H1 (cell line): ENCODE data around the gene STAM2. TPM values are rescaled to one million over a fixed set of nuclear protein-coding genes. Genes with fewer than 3 reads are reported as not detected.

Experiments used
- CTCF ChIA-PET: fragments of 300-600 bp; sonication (Branson Sonifier 250); formaldehyde crosslinking; loops from one replicate; lab custom pipeline; 2021; ENCODE audit not compliant: partially characterized antibody; lab: Charles Lee
- POLR2A ChIA-PET: fragments of 300-600 bp; sonication (Branson Sonifier 250); formaldehyde crosslinking; loops from one replicate; lab custom pipeline; 2021; ENCODE audit warnings: inconsistent platforms; ENCODE audit not compliant: partially characterized antibody; lab: Charles Lee
- DNase-seq, 2 experiments: peaks; one replicate each; pipeline versions ENCODE4 v3.0.0 to v3.0.0-alpha.2; 2010 to 2022; ENCODE audit warnings: low spot score in 2 of 2, low read depth in 1 of 2, mixed read lengths in 1 of 2
- FAIRE-seq: peaks from 2 replicates; lab custom pipeline; 2011; peaks lifted over from hg19 to GRCh38; lab: Jason Lieb, UNC
- H2AFZ ChIP-seq: 2 replicates; pipeline ENCODE4 v1.8.1; 2012; ENCODE audit warnings: low read length, inconsistent platforms
- H2AK5ac ChIP-seq: 2 replicates; pipeline ENCODE4 v1.6.1; 2013; ENCODE audit warnings: low read depth, low read length
- H2BK120ac ChIP-seq: replicated peaks from 2 replicates; pipeline ENCODE3; 2013; ENCODE audit warnings: low read depth, low read length, inconsistent platforms
- H2BK12ac ChIP-seq: 2 replicates; pipeline ENCODE4 v1.6.1; 2013; ENCODE audit warnings: low read depth, low read length
- H2BK15ac ChIP-seq: 2 replicates; pipeline ENCODE4 v1.6.1; 2013; ENCODE audit warnings: low read length
- H2BK20ac ChIP-seq: 2 replicates; pipeline ENCODE4 v1.6.1; 2013; ENCODE audit warnings: low read length
- H2BK5ac ChIP-seq: 2 replicates; pipeline ENCODE4 v1.6.1; 2013; ENCODE audit warnings: low read depth, low read length
- H3K14ac ChIP-seq: 2 replicates; pipeline ENCODE4 v1.6.1; 2013; ENCODE audit warnings: inconsistent platforms; ENCODE audit not compliant: insufficient read length
- H3K18ac ChIP-seq: 2 replicates; pipeline ENCODE4 v1.6.1; 2013; ENCODE audit warnings: low read length; ENCODE audit errors: extremely low read depth
- H3K23ac ChIP-seq: 2 replicates; pipeline ENCODE4 v1.6.1; 2013; ENCODE audit warnings: inconsistent platforms; ENCODE audit not compliant: insufficient read length
- H3K23me2 ChIP-seq: 2 replicates; pipeline ENCODE4 v1.6.1; 2013; ENCODE audit warnings: low read depth, low read length
- H3K27ac ChIP-seq: 2 replicates; pipeline ENCODE4 v1.6.1; 2011; ENCODE audit warnings: low read depth, low read length, inconsistent platforms
- H3K27me3 ChIP-seq, 4 experiments: replicated peaks in 1 of 4; 1 replicate in 1 of 4; 2 replicates in 3 of 4; pipeline versions ENCODE4 v1.6.1 to v1.8.1; 2011 to 2013; ENCODE audit warnings: low read length in 3 of 4, mild to moderate bottlenecking in 3 of 4, inconsistent platforms in 2 of 4, mixed read lengths in 2 of 4, moderate library complexity in 1 of 4; ENCODE audit not compliant: control insufficient read depth in 3 of 4, insufficient read depth in 3 of 4; ENCODE audit errors: extremely low read depth in 1 of 4
- H3K36me3 ChIP-seq, 4 experiments: 2 replicates each; pipeline versions ENCODE4 v1.6.1 to v1.8.1; 2011 to 2013; ENCODE audit warnings: mild to moderate bottlenecking in 4 of 4, low read length in 3 of 4, moderate library complexity in 2 of 4, control low read depth in 1 of 4, inconsistent platforms in 1 of 4; ENCODE audit not compliant: insufficient read depth in 4 of 4, control insufficient read depth in 2 of 4
- H3K4ac ChIP-seq: replicated peaks from 2 replicates; pipeline ENCODE3; 2013; ENCODE audit warnings: low read length, low read depth, mixed read lengths, inconsistent platforms; ENCODE audit not compliant: insufficient read length
- H3K4me1 ChIP-seq, 4 experiments: replicated peaks in 1 of 4; 1 replicate in 1 of 4; 2 replicates in 3 of 4; pipeline versions ENCODE4 v1.6.1 to v1.8.1; 2011 to 2013; ENCODE audit warnings: low read length in 3 of 4, inconsistent platforms in 2 of 4, mixed read lengths in 1 of 4; ENCODE audit not compliant: insufficient read depth in 4 of 4, control insufficient read depth in 3 of 4
- H3K4me2 ChIP-seq, 2 experiments: 2 replicates each; pipeline versions ENCODE4 v1.6.1 to v1.8.1; 2011 to 2013; ENCODE audit warnings: low read depth in 2 of 2, low read length in 2 of 2, control low read depth in 1 of 2, inconsistent platforms in 1 of 2, mild to moderate bottlenecking in 1 of 2; ENCODE audit not compliant: insufficient read depth in 1 of 2
- H3K4me3 ChIP-seq, 4 experiments: fragments of 200-600, 300-600 bp in 1 of 4; sonication (generic), shearing (Covaris generic), sonication (Bioruptor Twin) in 1 of 4; 2 replicates each; pipeline versions ENCODE4 v1.5.1 to v1.8.1; 2011 to 2016; ENCODE audit warnings: low read length in 4 of 4, low read depth in 3 of 4, control low read depth in 2 of 4, inconsistent platforms in 2 of 4, mild to moderate bottlenecking in 2 of 4, mixed read lengths in 1 of 4, moderate library complexity in 1 of 4; ENCODE audit not compliant: insufficient read depth in 2 of 4; ENCODE audit errors: extremely low read depth in 1 of 4
- H3K56ac ChIP-seq: replicated peaks from 2 replicates; pipeline ENCODE3; 2013; ENCODE audit warnings: low read depth, mild to moderate bottlenecking, mixed read lengths, low read length, inconsistent platforms; ENCODE audit not compliant: insufficient read length
- H3K79me1 ChIP-seq: 2 replicates; pipeline ENCODE4 v1.6.1; 2013; ENCODE audit warnings: low read depth, low read length, control low read depth
- H3K79me2 ChIP-seq, 2 experiments: 2 replicates each; pipeline versions ENCODE4 v1.6.1 to v1.8.1; 2012 to 2013; ENCODE audit warnings: low read length in 2 of 2, mild to moderate bottlenecking in 2 of 2, inconsistent platforms in 1 of 2; ENCODE audit not compliant: insufficient read depth in 2 of 2, control insufficient read depth in 1 of 2
- H3K9ac ChIP-seq, 4 experiments: replicated peaks in 1 of 4; 1 replicate in 1 of 4; 2 replicates in 3 of 4; pipeline versions ENCODE4 v1.6.1 to v1.8.1; 2011 to 2013; ENCODE audit warnings: low read depth in 3 of 4, low read length in 3 of 4, control low read depth in 2 of 4, mild to moderate bottlenecking in 2 of 4, moderate library complexity in 2 of 4, inconsistent platforms in 1 of 4; ENCODE audit errors: extremely low read depth in 1 of 4
- H3K9me3 ChIP-seq, 2 experiments: 2 replicates each; pipeline versions ENCODE4 v1.6.1 to v1.8.1; 2012 to 2013; ENCODE audit warnings: mild to moderate bottlenecking in 2 of 2, moderate library complexity in 2 of 2, control low read depth in 1 of 2, inconsistent platforms in 1 of 2, low read depth in 1 of 2, low read length in 1 of 2, mixed read lengths in 1 of 2; ENCODE audit not compliant: insufficient read depth in 2 of 2
- H4K20me1 ChIP-seq, 2 experiments: replicated peaks in 1 of 2; 2 replicates each; pipeline versions ENCODE3 to v1.8.1; 2011 to 2013; ENCODE audit warnings: inconsistent platforms in 2 of 2, low read length in 2 of 2, mild to moderate bottlenecking in 1 of 2; ENCODE audit not compliant: insufficient read depth in 2 of 2, control insufficient read depth in 1 of 2
- H4K5ac ChIP-seq: 2 replicates; pipeline ENCODE4 v1.6.1; 2013; ENCODE audit warnings: low read length, low read depth, mixed read lengths, inconsistent platforms; ENCODE audit not compliant: insufficient read length
- H4K8ac ChIP-seq: 2 replicates; pipeline ENCODE4 v1.8.0; 2013; ENCODE audit warnings: mild to moderate bottlenecking, moderate library complexity, low read length, inconsistent platforms; ENCODE audit not compliant: insufficient read depth; ENCODE audit errors: extremely low read depth
- H4K91ac ChIP-seq: replicated peaks from 2 replicates; pipeline ENCODE3; 2013; ENCODE audit warnings: low read length, mixed read lengths, inconsistent platforms; ENCODE audit not compliant: insufficient read length
- BCL11A ChIP-seq, 2 experiments: IDR thresholded peaks; one replicate each; pipeline ENCODE4 v1.6.1; 2011; ENCODE audit warnings: low read depth in 2 of 2, low read length in 2 of 2, mild to moderate bottlenecking in 2 of 2
- EGR1 ChIP-seq: IDR thresholded peaks from 2 replicates; pipeline ENCODE4 v1.6.1; 2011; ENCODE audit warnings: low read depth, low read length, borderline replicate concordance
- FOSL1 ChIP-seq: IDR thresholded peaks from 2 replicates; pipeline ENCODE4 v1.6.1; 2011; ENCODE audit warnings: mild to moderate bottlenecking, low read depth, low read length, moderate library complexity; ENCODE audit not compliant: insufficient read depth
- GABPA ChIP-seq: IDR thresholded peaks from 2 replicates; pipeline ENCODE4 v1.6.1; 2011; ENCODE audit warnings: mild to moderate bottlenecking, low read length, moderate library complexity, borderline replicate concordance; ENCODE audit not compliant: insufficient read depth
- JUN ChIP-seq: IDR thresholded peaks from 2 replicates; pipeline ENCODE4 v1.6.1; 2011; ENCODE audit warnings: low read depth, mild to moderate bottlenecking, improper control_type of control experiment, low read length
- POLR2A ChIP-seq, 2 experiments: IDR thresholded peaks; 1 replicate in 1 of 2; 2 replicates in 1 of 2; pipeline ENCODE4 v1.6.1; 2011; ENCODE audit warnings: low read depth in 2 of 2, low read length in 2 of 2, mild to moderate bottlenecking in 2 of 2; ENCODE audit errors: control extremely low read depth in 1 of 2
- SP4 ChIP-seq: IDR thresholded peaks from 2 replicates; pipeline ENCODE4 v1.6.1; 2012; ENCODE audit warnings: low read length, inconsistent platforms
- SUZ12 ChIP-seq: fragments of 200-600 bp; sonication (generic); IDR thresholded peaks from 2 replicates; pipeline ENCODE4 v1.6.1; 2012; ENCODE audit warnings: mild to moderate bottlenecking, inconsistent platforms, low read length, moderate library complexity, mixed read lengths
- TAF7 ChIP-seq: optimal IDR thresholded peaks from 2 replicates; pipeline ENCODE3; 2011; ENCODE audit warnings: low read depth, mild to moderate bottlenecking, inconsistent platforms, low read length, moderate library complexity, borderline replicate concordance
- WGBS, 2 experiments: shearing (Covaris generic) in 1 of 2; methylation state at CpG; one replicate each; pipeline versions ENCODE4 v1.1.6 to v1.1.7; 2013 to 2015; ENCODE audit warnings: low lambda C conversion rate in 2 of 2, mixed read lengths in 2 of 2, inconsistent platforms in 1 of 2, low coverage in 1 of 2, missing lambda C conversion rate in 1 of 2; ENCODE audit not compliant: insufficient replicate concordance in 2 of 2, insufficient coverage in 1 of 2, insufficient read length in 1 of 2; ENCODE audit errors: extremely low coverage in 1 of 2, missing lambda C conversion rate in 1 of 2; 5-methylcytosine and 5-hydroxymethylcytosine counted together
- polyA plus RNA-seq, 7 experiments: library from polyadenylated mRNA; depleted of rRNA in 3 of 7; stranded (reverse) in 5 of 7; unstranded in 2 of 7; fragments of >200 nt in 5 of 7; fragments of 200-250 nt in 2 of 7; gene quantifications; 1 replicate in 5 of 7; 2 replicates in 1 of 7; 4 replicates in 1 of 7; pipeline versions ENCODE4 v1.2.1 to v1.2.3, GENCODE V29; 2011 to 2013; ENCODE audit warnings: missing spikeins in 2 of 7, mixed read lengths in 2 of 7
- total RNA-seq: library from RNA; stranded (reverse); fragmentation: NEBNext Ultra II Directional; extraction: Animal tissue kit (Norgen Biotek cat#: 25700); gene quantifications from 2 replicates; pipeline ENCODE4 v1.2.1, GENCODE V29; 2021

The STAM2 gene
- total and polyA plus RNA-seq, 2 of the 8 experiments (the other 6 are each of a cell fraction or from before 2014, with no cell fraction given), result 5.4 to 9.4 TPM

- POLR2A ChIA-PET, result interaction anchor here (0.8 kb wide), 1 partner anchor 58 kb away, joined by 3 read pairs; no protein-coding TSS in a partner anchor
- no peak for FAIRE-seq
- H4K20me1 ChIP-seq, result no peaks in the 10 kb centered on the region
These were observed 20.4 kb downstream of the STAM2 start for GRCh38 chr2:152155209-152155608.

More at GRCh38 chr2:152155209-152155608, 20.4 kb downstream of the STAM2 start:
- no peaks in the 10 kb centered on the region for H3K36me3 ChIP-seq
- H3K18ac ChIP-seq, result no peak overlapping the region
- no peak overlapping the region for H3K56ac ChIP-seq
- no peak overlapping the region for H2BK12ac ChIP-seq
- 82% methylated on average over 4 of the region's 4 CpGs; no CpG with 5 or more reads in 1 of the 2 experiments for WGBS, 2 experiments
- no peak overlapping the region for H2AK5ac ChIP-seq
- no peak overlapping the region for H4K91ac ChIP-seq
- H3K23ac ChIP-seq, result no peak overlapping the region
- no peak overlapping the region for H3K27ac ChIP-seq
- H3K9me3 ChIP-seq, result peaks cover 2 to 12% of the 10 kb centered on the region in 2 experiments; a peak in 2 of 4 replicates
- H3K79me2 ChIP-seq, result no peaks in the 10 kb centered on the region; a peak in 1 of 4 replicates
- no peaks in the 10 kb centered on the region; the same call in 1 of the 2 replicates for H3K23me2 ChIP-seq
- H3K27me3 ChIP-seq, result no peaks in the 10 kb centered on the region
- no peak overlapping the region for H3K4me3 ChIP-seq
- H4K8ac ChIP-seq, result no peak overlapping the region
- CTCF ChIA-PET, result interaction anchor here (0.5 to 2.1 kb wide), 6 partner anchors 21 to 480 kb away, joined by 3 to 8 read pairs (median 4); partner anchors contain the start of gene STAM2
- H2BK120ac ChIP-seq, result no peak overlapping the region
- TF ChIP-seq FOSL1 (no peak), SP4 (no peak), BCL11A (IDR thresholded peaks at IDR 0.05; ENCODE audit: low read depth in 2 of 2, low read length in 2 of 2) (no peak), POLR2A (IDR thresholded peaks at IDR 0.05; ENCODE audit: control extremely low read depth in 1 of 2, low read depth in 2 of 2, low read length in 2 of 2) (no peak), SUZ12 (no peak), TAF7 (no peak), JUN (no peak), EGR1 (no peak), GABPA (no peak)
- H3K4me2 ChIP-seq, result no peak overlapping the region
- no peak overlapping the region for H3K4ac ChIP-seq
- H3K14ac ChIP-seq, result no peak overlapping the region
- H4K5ac ChIP-seq, result no peak overlapping the region
- no peak overlapping the region for H3K9ac ChIP-seq
- H2BK5ac ChIP-seq, result no peak overlapping the region
- H2AFZ ChIP-seq, result no peak overlapping the region
- H3K79me1 ChIP-seq, result no peaks in the 10 kb centered on the region; the same call in 1 of the 2 replicates
- H3K4me1 ChIP-seq, result peaks cover 0 to 2% (median 0%) of the 10 kb centered on the region in 4 experiments; a peak in 1 of 7 replicates
- no peak overlapping the region for H2BK20ac ChIP-seq
- no peak overlapping the region for H2BK15ac ChIP-seq
- DNase-seq, result no peak
